AG09309 (cell line): Measurements from ENCODE around the gene TMEM154.

Experiments
- DNase-seq: peaks from one replicate; pipeline ENCODE4 v3.0.0-alpha.2; 2010; ENCODE audit warnings: low read depth
- H3K4me3 ChIP-seq: 2 replicates; pipeline ENCODE4 v1.5.1; 2011; ENCODE audit warnings: mild to moderate bottlenecking, low read depth, low read length, moderate library complexity; ENCODE audit not compliant: control insufficient read depth
- TF ChIP-seq, protein P1 (sequence below): IDR thresholded peaks from 2 replicates; pipeline ENCODE4 v1.5.1; 2011; ENCODE audit warnings: mild to moderate bottlenecking, low read depth, low read length, inconsistent platforms; ENCODE audit not compliant: insufficient read depth, control insufficient read depth; ENCODE audit errors: missing control alignments

The TMEM154 gene

GRCh38 chr4:152660526-152660925 is 19.3 kb downstream of the TMEM154 start:
- TF ChIP-seq, protein P1, sequence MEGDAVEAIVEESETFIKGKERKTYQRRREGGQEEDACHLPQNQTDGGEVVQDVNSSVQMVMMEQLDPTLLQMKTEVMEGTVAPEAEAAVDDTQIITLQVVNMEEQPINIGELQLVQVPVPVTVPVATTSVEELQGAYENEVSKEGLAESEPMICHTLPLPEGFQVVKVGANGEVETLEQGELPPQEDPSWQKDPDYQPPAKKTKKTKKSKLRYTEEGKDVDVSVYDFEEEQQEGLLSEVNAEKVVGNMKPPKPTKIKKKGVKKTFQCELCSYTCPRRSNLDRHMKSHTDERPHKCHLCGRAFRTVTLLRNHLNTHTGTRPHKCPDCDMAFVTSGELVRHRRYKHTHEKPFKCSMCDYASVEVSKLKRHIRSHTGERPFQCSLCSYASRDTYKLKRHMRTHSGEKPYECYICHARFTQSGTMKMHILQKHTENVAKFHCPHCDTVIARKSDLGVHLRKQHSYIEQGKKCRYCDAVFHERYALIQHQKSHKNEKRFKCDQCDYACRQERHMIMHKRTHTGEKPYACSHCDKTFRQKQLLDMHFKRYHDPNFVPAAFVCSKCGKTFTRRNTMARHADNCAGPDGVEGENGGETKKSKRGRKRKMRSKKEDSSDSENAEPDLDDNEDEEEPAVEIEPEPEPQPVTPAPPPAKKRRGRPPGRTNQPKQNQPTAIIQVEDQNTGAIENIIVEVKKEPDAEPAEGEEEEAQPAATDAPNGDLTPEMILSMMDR: no peak
- no peak for DNase-seq
- no peak overlapping the region for H3K4me3 ChIP-seq

- TF ChIP-seq, protein P1: no peak
- DNase-seq: no peak
- no peak overlapping the region for H3K4me3 ChIP-seq
Measured at GRCh38 chr4:152659806-152660205, 20.0 kb downstream of the TMEM154 start.

GRCh38 chr4:152657657-152658056 is 22.1 kb downstream of the TMEM154 start:
- H3K4me3 ChIP-seq: no peak overlapping the region

GRCh38 chr4:152655272-152656129 is 24.3 kb downstream of the TMEM154 start:
- TF ChIP-seq, protein P1: no peak
- H3K4me3 ChIP-seq: no peak overlapping the region
- DNase-seq: no peak

More at GRCh38 chr4:152657657-152658056, 22.1 kb downstream of the TMEM154 start:
- DNase-seq: no peak
- TF ChIP-seq, protein P1: no peak

DNA sequence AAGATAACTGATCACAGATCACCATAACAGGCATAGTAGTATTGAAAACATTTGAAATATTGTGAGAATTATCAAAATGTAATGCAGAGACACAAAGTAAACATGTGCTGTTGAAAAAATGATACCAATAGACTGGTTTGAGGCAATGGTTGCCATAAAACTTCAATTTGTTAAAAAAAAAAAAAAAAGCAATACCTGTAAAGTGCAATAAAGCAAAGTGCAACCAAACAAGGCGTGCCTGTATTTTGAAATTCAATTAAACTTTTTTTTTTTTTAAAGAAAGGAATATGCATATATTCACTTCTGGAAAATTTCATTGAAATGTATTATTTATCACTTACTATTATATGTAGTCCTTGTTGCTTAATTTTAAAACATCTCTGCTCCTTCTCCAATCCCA is 27.7 kb downstream of the TMEM154 start:
- DNase-seq: no peak
- TF ChIP-seq, protein P1: no peak
- no peak overlapping the region for H3K4me3 ChIP-seq

DNA sequence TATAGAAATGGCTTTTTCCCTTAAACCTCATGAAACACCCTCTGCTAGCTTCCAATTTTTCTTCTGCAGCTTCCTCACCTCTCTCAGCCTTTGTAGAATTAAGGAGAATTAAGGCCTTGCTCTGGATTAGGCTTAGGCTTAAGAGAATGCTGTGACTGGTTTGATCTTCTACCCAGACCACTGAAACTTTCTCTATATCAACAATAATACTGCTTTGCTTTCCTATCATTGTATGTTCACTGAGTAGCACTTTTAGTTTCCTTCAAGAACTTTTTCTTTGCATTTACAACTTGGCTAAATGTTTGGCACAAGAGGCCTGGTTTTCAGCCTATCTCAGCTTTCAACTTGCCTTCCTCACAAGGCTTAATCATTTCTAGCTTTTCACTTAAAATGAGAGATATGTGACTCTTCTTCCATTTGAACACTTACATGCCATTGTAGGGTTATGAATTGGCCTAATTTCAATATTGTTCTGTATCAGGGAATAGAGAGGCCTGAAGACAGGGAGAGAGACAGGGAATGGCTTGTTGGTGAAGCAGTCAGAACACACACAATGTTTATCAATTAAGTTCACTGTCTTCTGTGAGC is 28.2 kb downstream of the TMEM154 start:
- H3K4me3 ChIP-seq: no peak overlapping the region
- TF ChIP-seq, protein P1: no peak
- DNase-seq: no peak
